GM12865 (cell line): ENCODE results near the gene CRYBB1.

Experiments
- DNase-seq: peaks from one replicate; pipeline ENCODE4 v3.0.0; 2010; ENCODE audit warnings: low read depth
- H3K4me3 ChIP-seq: 2 replicates; pipeline ENCODE4 v1.5.1; 2011; ENCODE audit warnings: mild to moderate bottlenecking, low read depth, low read length, control low read depth
- CTCF ChIP-seq: IDR thresholded peaks from 2 replicates; pipeline ENCODE4 v1.5.1; 2011; ENCODE audit warnings: low read length, control low read depth, low read depth, inconsistent platforms; ENCODE audit not compliant: insufficient read depth; ENCODE audit errors: missing control alignments

CRYBB1 gene

GRCh38 chr22:26635117-26635516 lies 17.3 kb upstream of the CRYBB1 start:
- H3K4me3 ChIP-seq: no peak overlapping the region
- TF ChIP-seq CTCF: no peak

GRCh38 chr22:26634189-26634588 lies 16.4 kb upstream of the CRYBB1 start:
- no peak for DNase-seq
- no peak overlapping the region for H3K4me3 ChIP-seq
- no peak for TF ChIP-seq CTCF

More at GRCh38 chr22:26635117-26635516, 17.3 kb upstream of the CRYBB1 start:
- no peak for DNase-seq

GRCh38 chr22:26632422-26633155 lies 14.8 kb upstream of the CRYBB1 start:
- DNase-seq: no peak
- no peak for TF ChIP-seq CTCF
- H3K4me3 ChIP-seq: no peak overlapping the region

- TF ChIP-seq CTCF: no peak
- DNase-seq: no peak
- no peak overlapping the region for H3K4me3 ChIP-seq
These were observed 13.5 kb upstream of the CRYBB1 start for GRCh38 chr22:26631282-26631681.

- DNase-seq: no peak
- no peak for TF ChIP-seq CTCF
- H3K4me3 ChIP-seq: no peak overlapping the region
These were observed 12.3 kb upstream of the CRYBB1 start for GRCh38 chr22:26629988-26630761.

GRCh38 chr22:26624803-26625202 lies 7.0 kb upstream of the CRYBB1 start:
- H3K4me3 ChIP-seq: no peak overlapping the region
- TF ChIP-seq CTCF: no peak
- DNase-seq: no peak
